H1 (cell line): Measurements from ENCODE around the gene DMRTA1. TPM values are rescaled to one million over a fixed set of nuclear protein-coding genes. Genes with fewer than 3 reads are reported as not detected.

Experiments
- CHD2 ChIP-seq: IDR thresholded peaks from 2 replicates; pipeline ENCODE4 v1.6.1; 2012; ENCODE audit warnings: low read length, improper control_type of control experiment
- CREB1 ChIP-seq: IDR thresholded peaks from 2 replicates; pipeline ENCODE4 v1.6.1; 2012; ENCODE audit warnings: inconsistent platforms
- CTCF ChIP-seq, 3 experiments: IDR thresholded peaks; 1 replicate in 2 of 3; 2 replicates in 1 of 3; pipeline versions ENCODE4 v1.5.1 to v1.6.1; 2011; ENCODE audit warnings: low read length in 3 of 3, mild to moderate bottlenecking in 3 of 3, inconsistent platforms in 2 of 3, low read depth in 1 of 3, moderate library complexity in 1 of 3; ENCODE audit not compliant: insufficient read depth in 1 of 3; ENCODE audit errors: control extremely low read depth in 1 of 3
- KDM4A ChIP-seq: IDR thresholded peaks from one replicate; pipeline ENCODE4 v1.7.1; 2012; ENCODE audit warnings: low read depth, mild to moderate bottlenecking, moderate library complexity, low read length, inconsistent platforms; ENCODE audit not compliant: severe bottlenecking
- POLR2AphosphoS5 ChIP-seq: IDR thresholded peaks from 2 replicates; pipeline ENCODE4 v1.6.1; 2011; ENCODE audit warnings: low read depth, low read length
- polyA plus RNA-seq, 7 experiments: library from polyadenylated mRNA; depleted of rRNA in 3 of 7; stranded (reverse) in 5 of 7; unstranded in 2 of 7; fragments of >200 nt in 5 of 7; fragments of 200-250 nt in 2 of 7; gene quantifications; 1 replicate in 5 of 7; 2 replicates in 1 of 7; 4 replicates in 1 of 7; pipeline versions ENCODE4 v1.2.1 to v1.2.3, GENCODE V29; 2011 to 2013; ENCODE audit warnings: missing spikeins in 2 of 7, mixed read lengths in 2 of 7
- total RNA-seq: library from RNA; stranded (reverse); fragmentation: NEBNext Ultra II Directional; extraction: Animal tissue kit (Norgen Biotek cat#: 25700); gene quantifications from 2 replicates; pipeline ENCODE4 v1.2.1, GENCODE V29; 2021

The DMRTA1 gene
- total and polyA plus RNA-seq, 2 of the 8 experiments (the other 6 are each of a cell fraction or from before 2014, with no cell fraction given), result 1.5 to 3.3 TPM

GRCh38 chr9:22463205-22463604 lies 16.6 kb downstream of the DMRTA1 start (continued):
- TF ChIP-seq KDM4A (no peak), POLR2AphosphoS5 (no peak), CHD2 (no peak), CTCF (IDR thresholded peaks at IDR 0.05; ENCODE audit: control extremely low read depth in 1 of 3, insufficient read depth in 1 of 3, low read depth in 1 of 3, low read length in 3 of 3) (no peak), CREB1 (no peak)
